ENCODE results near the gene MYBPC3. TPM values are rescaled to one million over a fixed set of nuclear protein-coding genes. Genes with fewer than 3 reads are reported as not detected.

Gene MYBPC3
- total and polyA plus RNA-seq, 7 donors = 0.01 to 1.3 (median 0.44) TPM

DNA sequence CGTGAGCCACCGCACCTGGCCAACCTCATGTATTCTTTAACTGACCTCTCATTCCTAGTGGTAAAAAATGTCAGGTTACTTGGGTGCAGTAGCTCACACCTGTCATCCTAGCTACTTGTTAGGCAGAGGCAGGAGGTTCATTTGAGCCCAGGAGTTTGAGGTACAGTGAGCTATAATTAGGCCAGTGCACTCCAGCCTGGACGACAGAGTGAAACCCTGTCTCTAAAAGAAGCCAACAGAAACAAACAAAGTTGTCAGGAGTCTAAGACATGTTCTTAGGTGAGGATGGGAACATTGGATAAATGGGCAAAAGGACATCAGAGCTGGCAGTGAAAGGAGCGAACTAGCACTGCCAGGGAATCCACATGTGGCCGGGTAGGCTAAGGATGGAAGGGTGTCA, 64.4 kb downstream of the MYBPC3 start:
- TF ChIP-seq, protein P1, sequence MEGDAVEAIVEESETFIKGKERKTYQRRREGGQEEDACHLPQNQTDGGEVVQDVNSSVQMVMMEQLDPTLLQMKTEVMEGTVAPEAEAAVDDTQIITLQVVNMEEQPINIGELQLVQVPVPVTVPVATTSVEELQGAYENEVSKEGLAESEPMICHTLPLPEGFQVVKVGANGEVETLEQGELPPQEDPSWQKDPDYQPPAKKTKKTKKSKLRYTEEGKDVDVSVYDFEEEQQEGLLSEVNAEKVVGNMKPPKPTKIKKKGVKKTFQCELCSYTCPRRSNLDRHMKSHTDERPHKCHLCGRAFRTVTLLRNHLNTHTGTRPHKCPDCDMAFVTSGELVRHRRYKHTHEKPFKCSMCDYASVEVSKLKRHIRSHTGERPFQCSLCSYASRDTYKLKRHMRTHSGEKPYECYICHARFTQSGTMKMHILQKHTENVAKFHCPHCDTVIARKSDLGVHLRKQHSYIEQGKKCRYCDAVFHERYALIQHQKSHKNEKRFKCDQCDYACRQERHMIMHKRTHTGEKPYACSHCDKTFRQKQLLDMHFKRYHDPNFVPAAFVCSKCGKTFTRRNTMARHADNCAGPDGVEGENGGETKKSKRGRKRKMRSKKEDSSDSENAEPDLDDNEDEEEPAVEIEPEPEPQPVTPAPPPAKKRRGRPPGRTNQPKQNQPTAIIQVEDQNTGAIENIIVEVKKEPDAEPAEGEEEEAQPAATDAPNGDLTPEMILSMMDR (IDR thresholded peaks at IDR 0.05) = no peak
- DNase-seq (no peak), ATAC-seq (peak; percentile 82 to 88 (median 86))
- Histone ChIP-seq H3K36me3 (ENCODE audit: insufficient read depth in 1 of 2, low read depth in 1 of 2) (peaks cover 20 to 93% of the 10 kb centered on the region in 2 donors), H3K27me3 (ENCODE audit: insufficient read depth in 3 of 3, low read length in 2 of 3) (no peaks in the 10 kb centered on the region), H3K9me3 (no peaks in the 10 kb centered on the region), H3K4me1 (peaks cover 5% of the 10 kb centered on the region), H3K27ac (peak overlapping the region; percentile 68), H3K4me3 (no peak overlapping the region)
- WGBS, 3 donors = 26 to 38% (median 32%) methylated on average over 5 of the region's 5 CpGs
- intact Hi-C loops (cut with DNase I) = no loop called here

- peaks cover 21 to 93% of the 10 kb centered on the region in 2 donors for H3K36me3 ChIP-seq (ENCODE audit: insufficient read depth in 1 of 2, low read depth in 1 of 2)
- ATAC-seq (no peak), DNase-seq (no peak)
- no peak overlapping the region for H3K27ac ChIP-seq
- TF ChIP-seq, protein P1 (IDR thresholded peaks at IDR 0.05) = no peak
- H3K9me3 ChIP-seq = no peaks in the 10 kb centered on the region
- 90 to 95% (median 92%) methylated on average over 13 of the region's 13 CpGs for WGBS, 3 donors
- intact Hi-C loops (cut with DNase I) = no loop called here
- no peaks in the 10 kb centered on the region for H3K27me3 ChIP-seq (ENCODE audit: insufficient read depth in 3 of 3, low read length in 2 of 3)
- H3K4me1 ChIP-seq = peaks cover 5% of the 10 kb centered on the region
- H3K4me3 ChIP-seq = no peak overlapping the region
These were observed 66.3 kb downstream of the MYBPC3 start for GRCh38 chr11:47285969-47286770.

- intact Hi-C loops (cut with DNase I) = no loop called here
- 92 to 99% (median 94%) methylated on average over 4 of the region's 4 CpGs for WGBS, 3 donors
These were observed 68.4 kb downstream of the MYBPC3 start for GRCh38 chr11:47284151-47284550.

DNA sequence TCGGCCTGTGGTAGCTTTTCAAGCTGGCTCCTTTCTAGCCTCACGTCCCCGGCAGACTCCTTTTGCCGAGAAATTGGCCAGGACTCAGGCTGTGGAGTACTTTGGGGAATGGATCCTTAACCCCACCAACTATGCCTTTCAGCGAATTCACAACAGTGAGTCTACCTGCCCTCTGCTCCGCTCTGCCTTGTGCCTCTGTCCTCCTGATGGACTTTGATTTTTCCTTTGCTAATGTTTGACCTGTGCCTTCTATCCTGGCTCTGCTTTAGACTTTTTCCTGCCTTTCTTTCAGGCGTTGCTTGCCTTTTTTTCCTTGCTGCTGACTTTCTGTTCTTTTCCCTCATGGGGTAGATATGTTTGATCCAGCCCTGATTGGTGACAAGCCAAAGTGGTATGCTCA, 70.0 kb downstream of the MYBPC3 start:
- DNase-seq = no peak
- ATAC-seq = no peak
- H3K4me3 ChIP-seq = no peak overlapping the region
- no peaks in the 10 kb centered on the region for H3K27me3 ChIP-seq (ENCODE audit: insufficient read depth in 3 of 3, low read length in 2 of 3)
- peaks cover 29 to 100% of the 10 kb centered on the region in 2 donors for H3K36me3 ChIP-seq (ENCODE audit: insufficient read depth in 1 of 2, low read depth in 1 of 2)
- no peaks in the 10 kb centered on the region for H3K9me3 ChIP-seq
- 91 to 96% (median 92%) methylated on average over 7 of the region's 7 CpGs for WGBS, 3 donors
- peaks cover 9% of the 10 kb centered on the region for H3K4me1 ChIP-seq
- TF ChIP-seq, protein P1 (IDR thresholded peaks at IDR 0.05) = no peak
- no peak overlapping the region for H3K27ac ChIP-seq
- intact Hi-C loops (cut with DNase I) = no loop called here

More at GRCh38 chr11:47284151-47284550, 68.4 kb downstream of the MYBPC3 start:
- no peak overlapping the region for H3K4me3 ChIP-seq
- no peak for ATAC-seq
- DNase-seq = no peak
- no peaks in the 10 kb centered on the region for H3K27me3 ChIP-seq (ENCODE audit: insufficient read depth in 3 of 3, low read length in 2 of 3)
- H3K9me3 ChIP-seq = no peaks in the 10 kb centered on the region
- peaks cover 14% of the 10 kb centered on the region for H3K4me1 ChIP-seq
- TF ChIP-seq, protein P1 (IDR thresholded peaks at IDR 0.05) = no peak
- no peak overlapping the region for H3K27ac ChIP-seq
- peaks cover 23 to 93% of the 10 kb centered on the region in 2 donors for H3K36me3 ChIP-seq (ENCODE audit: insufficient read depth in 1 of 2, low read depth in 1 of 2)

Other genes with a start within 250 kb of the MYBPC3 start
- gene ARFGAP2, start 175.8 kb downstream of the MYBPC3 start, total RNA-seq = 100 to 1,000 TPM in 1 of 4 donors, 10 to 100 TPM in 3; 80.2 to 138 (median 86.5) TPM
- 10 to 100 TPM; 58.7 to 84.3 (median 60.8) TPM for gene ARFGAP2, start 175.8 kb downstream of the MYBPC3 start, polyA plus RNA-seq
- gene PACSIN3, start 166.3 kb downstream of the MYBPC3 start, total RNA-seq = 100 to 1,000 TPM; 210 to 430 (median 348) TPM
- gene PACSIN3, start 166.3 kb downstream of the MYBPC3 start, polyA plus RNA-seq = 100 to 1,000 TPM in 2 of 3 donors, 10 to 100 TPM in 1; 90.4 to 303 (median 167) TPM
- gene DDB2, start 137.7 kb downstream of the MYBPC3 start, total RNA-seq = 1 to 10 TPM; 5.1 to 9.3 (median 6.9) TPM
- 10 to 100 TPM in 1 of 3 donors, 1 to 10 TPM in 2; 3.8 to 11.5 (median 4.3) TPM for gene DDB2, start 137.7 kb downstream of the MYBPC3 start, polyA plus RNA-seq
- gene ACP2, start 103.9 kb downstream of the MYBPC3 start, total RNA-seq = 10 to 100 TPM in 3 of 4 donors, 1 to 10 TPM in 1; 7.1 to 17.8 (median 15.3) TPM
- 10 to 100 TPM; 13.1 to 19.0 (median 18.5) TPM for gene ACP2, start 103.9 kb downstream of the MYBPC3 start, polyA plus RNA-seq
- gene NR1H3, start 94.7 kb downstream of the MYBPC3 start, total RNA-seq = 10 to 100 TPM in 1 of 4 donors, 1 to 10 TPM in 3; 3.9 to 12.6 (median 5.2) TPM
- gene NR1H3, start 94.7 kb downstream of the MYBPC3 start, polyA plus RNA-seq = 1 to 10 TPM; 6.2 to 9.3 (median 7.6) TPM
- 10 to 100 TPM; 17.5 to 33.6 (median 25.6) TPM for gene MADD, start 82.6 kb downstream of the MYBPC3 start, total RNA-seq
- 10 to 100 TPM; 11.5 to 32.0 (median 17.8) TPM for gene MADD, start 82.6 kb downstream of the MYBPC3 start, polyA plus RNA-seq
- 1 to 10 TPM; 3.6 to 8.3 (median 5.6) TPM for gene SPI1, start 25.8 kb upstream of the MYBPC3 start, total RNA-seq
- 1 to 10 TPM; 1.6 to 3.5 (median 3.1) TPM for gene SPI1, start 25.8 kb upstream of the MYBPC3 start, polyA plus RNA-seq
- gene SLC39A13, start 55.9 kb upstream of the MYBPC3 start, total RNA-seq = 10 to 100 TPM; 14.7 to 26.9 (median 19.9) TPM
- gene SLC39A13, start 55.9 kb upstream of the MYBPC3 start, polyA plus RNA-seq = 10 to 100 TPM; 27.0 to 35.3 (median 29.1) TPM
- gene PSMC3, start 73.7 kb upstream of the MYBPC3 start, total RNA-seq = 100 to 1,000 TPM; 141 to 255 (median 191) TPM
- gene PSMC3, start 73.7 kb upstream of the MYBPC3 start, polyA plus RNA-seq = 100 to 1,000 TPM; 300 to 346 (median 316) TPM
- 10 to 100 TPM; 47.5 to 90.6 (median 59.5) TPM for gene RAPSN, start 96.4 kb upstream of the MYBPC3 start, total RNA-seq
- gene RAPSN, start 96.4 kb upstream of the MYBPC3 start, polyA plus RNA-seq = 10 to 100 TPM; 37.6 to 79.3 (median 50.0) TPM
- gene CELF1, start 200.4 kb upstream of the MYBPC3 start, total RNA-seq = 100 to 1,000 TPM in 3 of 4 donors, 10 to 100 TPM in 1; 79.0 to 193 (median 140) TPM
- gene CELF1, start 200.4 kb upstream of the MYBPC3 start, polyA plus RNA-seq = 100 to 1,000 TPM in 1 of 3 donors, 10 to 100 TPM in 2; 40.1 to 112 (median 92.5) TPM
- 10 to 100 TPM; 20.9 to 37.8 (median 27.0) TPM for gene PTPMT1, start 212.9 kb upstream of the MYBPC3 start, total RNA-seq
- gene PTPMT1, start 212.9 kb upstream of the MYBPC3 start, polyA plus RNA-seq = 10 to 100 TPM; 34.5 to 40.3 (median 38.7) TPM
- gene KBTBD4, start 226.3 kb upstream of the MYBPC3 start, total RNA-seq = 10 to 100 TPM; 14.4 to 19.7 (median 17.2) TPM
- 10 to 100 TPM; 12.0 to 23.1 (median 19.1) TPM for gene KBTBD4, start 226.3 kb upstream of the MYBPC3 start, polyA plus RNA-seq
- gene NDUFS3, start 226.4 kb upstream of the MYBPC3 start, total RNA-seq = 100 to 1,000 TPM; 160 to 285 (median 188) TPM
- gene NDUFS3, start 226.4 kb upstream of the MYBPC3 start, polyA plus RNA-seq = 100 to 1,000 TPM; 225 to 528 (median 317) TPM
- under 1 TPM in 2 of 4 donors, not detected in 2; 0.15 to 0.26 TPM for gene FAM180B, start 234.0 kb upstream of the MYBPC3 start, total RNA-seq
- gene FAM180B, start 234.0 kb upstream of the MYBPC3 start, polyA plus RNA-seq = under 1 TPM; 0.04 to 0.51 (median 0.08) TPM
- under 1 TPM in 3 of 4 donors, not detected in 1; 0.27 to 0.42 (median 0.39) TPM for gene C1QTNF4, start 241.7 kb upstream of the MYBPC3 start, total RNA-seq
- under 1 TPM; 0.19 to 0.70 (median 0.20) TPM for gene C1QTNF4, start 241.7 kb upstream of the MYBPC3 start, polyA plus RNA-seq